Stimulated activated CD8-positive, alpha-beta memory T cell treated with anti-CD3 and anti-CD28 coated beads, Interleukin-12 subunit alpha, Interleukin-12 subunit beta, amount 100 ng/mL, for 4 hours (primary cell): ENCODE results near the gene SCGB3A2.

Experiments
- DNase-seq: peaks from one replicate; pipeline ENCODE4 v3.0.0-alpha.2; 2020; ENCODE audit warnings: low read depth

Gene SCGB3A2

DNA sequence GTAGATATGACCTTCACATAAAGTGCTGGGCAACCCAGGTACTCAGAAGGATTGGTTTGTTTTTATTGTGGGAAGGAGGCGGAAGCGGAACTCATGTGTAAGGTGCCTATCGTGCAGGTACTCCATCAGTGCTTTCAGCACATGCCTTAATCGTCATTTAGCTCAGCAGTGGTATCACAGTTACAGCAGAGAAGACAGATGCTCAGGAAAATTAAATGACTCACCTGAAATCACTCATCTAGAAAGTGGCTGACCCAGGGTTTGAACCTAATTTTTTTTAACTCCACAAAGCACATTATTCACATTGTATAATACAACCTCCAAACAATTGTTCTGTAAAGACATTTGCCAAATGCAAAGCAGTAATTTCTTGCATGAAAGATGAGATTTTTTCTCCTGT lies 25.6 kb downstream of the SCGB3A2 start:
- DNase-seq, result no peak

DNA sequence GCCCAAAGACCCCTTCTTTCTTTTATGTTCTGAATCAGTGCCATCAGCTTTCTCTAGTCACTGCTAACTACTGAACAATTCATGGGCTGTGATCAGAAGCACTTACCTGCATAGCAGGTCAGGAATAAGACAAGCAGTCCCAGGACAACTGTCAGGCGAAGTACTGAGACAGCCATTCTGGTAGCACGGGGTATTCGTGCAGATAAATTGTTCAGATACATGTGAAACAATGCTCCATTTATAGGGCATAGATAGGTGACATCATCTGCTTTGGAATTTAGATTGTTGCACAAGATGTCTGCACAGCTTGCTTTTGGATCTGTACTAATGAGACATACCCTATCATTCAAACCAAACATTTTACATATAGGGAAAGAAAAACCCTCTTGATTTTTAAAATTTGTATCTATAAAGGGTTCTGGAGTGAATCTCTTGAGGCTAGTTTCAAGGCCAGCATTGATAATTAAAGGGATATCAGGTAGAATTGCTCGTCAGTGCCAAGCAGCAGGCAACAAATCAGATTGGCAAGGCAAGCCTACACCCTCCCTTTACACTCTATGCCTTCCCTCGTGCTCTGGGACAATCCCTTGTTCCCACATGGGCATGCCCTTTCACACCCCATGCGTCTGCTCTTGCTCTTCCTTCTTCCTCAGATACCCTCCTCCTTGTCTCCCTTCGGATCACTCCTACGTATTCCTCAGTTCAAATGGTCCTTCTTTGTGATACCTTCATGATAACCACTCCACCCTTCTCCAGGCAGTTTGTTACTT lies 28.0 kb downstream of the SCGB3A2 start, which contains the start of gene C5orf46:
TSS of gene C5orf46 (minus strand) at position 213 of the 770 bp plus-strand sequence. CDS start at position 176, 37 bp downstream.
- DNase-seq, result no peak

DNA sequence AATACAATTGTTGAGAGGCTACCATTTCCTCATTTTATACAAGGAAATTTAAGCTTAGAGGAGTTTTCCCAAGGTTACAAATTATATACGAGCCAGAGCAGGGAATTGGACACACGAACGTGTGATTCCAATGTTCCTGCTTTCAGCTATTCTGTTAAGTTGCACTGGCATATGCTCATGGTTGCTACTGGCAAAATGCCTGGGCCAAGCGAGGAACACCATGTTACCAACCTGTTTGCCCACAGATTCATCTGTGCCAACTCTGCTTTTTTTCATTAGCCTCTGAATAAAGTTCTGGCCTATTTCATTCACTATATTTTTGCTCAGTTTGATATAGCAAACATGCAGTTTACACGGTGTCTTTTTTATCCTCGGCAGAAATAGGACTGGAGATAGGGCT lies 32.9 kb downstream of the SCGB3A2 start:
- no peak for DNase-seq

DNA sequence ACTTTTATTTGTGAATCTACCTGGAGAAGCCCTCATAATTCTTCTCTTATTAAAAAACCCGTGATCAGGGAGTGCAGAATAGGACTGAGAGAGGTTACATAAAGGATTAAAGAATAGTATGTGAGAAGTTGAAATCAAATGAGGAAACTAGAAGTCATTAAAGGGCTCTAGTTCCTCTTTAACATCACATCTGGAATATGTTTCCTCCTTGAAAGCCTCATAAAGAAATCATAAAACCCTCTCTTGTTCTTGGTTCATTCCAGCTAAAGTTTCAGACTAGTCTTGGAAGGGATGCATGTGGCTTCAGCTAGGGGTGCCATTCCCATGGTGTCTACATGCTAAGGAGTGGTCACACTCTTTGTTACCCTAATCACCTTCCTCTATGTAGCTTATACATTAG lies 33.5 kb downstream of the SCGB3A2 start:
- DNase-seq, result no peak

DNA sequence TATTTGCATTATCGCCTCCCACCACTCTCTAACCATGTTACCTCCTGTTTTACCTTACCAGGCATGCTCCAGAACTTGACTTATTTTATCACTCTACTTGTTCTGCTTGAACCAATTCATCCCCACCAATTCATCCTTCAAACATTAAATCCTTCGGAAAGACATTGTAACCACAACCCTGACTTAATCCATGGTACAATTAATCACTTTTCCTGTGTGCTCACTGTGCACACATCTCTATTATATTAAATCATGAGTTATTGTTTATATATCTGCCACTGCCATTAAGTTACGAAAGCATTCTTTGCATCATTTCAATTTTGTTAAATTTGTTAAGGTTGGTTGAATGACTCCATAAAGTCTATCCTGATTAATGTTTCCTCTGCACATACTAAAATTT lies 35.3 kb downstream of the SCGB3A2 start:
- no peak for DNase-seq

DNA sequence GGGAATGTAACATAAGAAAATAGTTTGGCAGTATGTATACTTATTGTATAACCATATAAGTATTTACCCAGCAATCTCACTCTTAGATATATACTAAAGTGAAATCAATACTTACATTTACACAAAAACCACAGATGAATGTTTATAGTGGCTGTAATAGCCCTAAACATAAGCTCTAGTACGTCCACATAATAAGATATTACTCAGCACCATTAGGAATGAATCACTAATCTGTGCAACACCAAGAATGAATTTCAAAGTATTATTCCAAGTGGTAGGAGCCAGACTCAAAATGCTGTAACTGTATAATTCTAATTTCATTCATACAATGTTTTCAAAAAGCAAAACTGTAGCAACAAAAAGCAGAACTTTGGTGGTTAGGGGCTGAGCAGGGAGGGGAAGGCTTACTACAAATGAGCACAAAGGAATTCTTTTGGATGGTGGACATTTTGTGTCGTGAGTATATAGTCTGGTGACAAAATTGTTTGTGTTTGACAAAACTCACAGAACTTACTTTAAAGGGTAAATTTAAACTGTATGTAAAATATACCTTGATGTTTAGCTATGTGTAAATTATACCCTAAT lies 39.7 kb downstream of the SCGB3A2 start:
- DNase-seq, result no peak

DNA sequence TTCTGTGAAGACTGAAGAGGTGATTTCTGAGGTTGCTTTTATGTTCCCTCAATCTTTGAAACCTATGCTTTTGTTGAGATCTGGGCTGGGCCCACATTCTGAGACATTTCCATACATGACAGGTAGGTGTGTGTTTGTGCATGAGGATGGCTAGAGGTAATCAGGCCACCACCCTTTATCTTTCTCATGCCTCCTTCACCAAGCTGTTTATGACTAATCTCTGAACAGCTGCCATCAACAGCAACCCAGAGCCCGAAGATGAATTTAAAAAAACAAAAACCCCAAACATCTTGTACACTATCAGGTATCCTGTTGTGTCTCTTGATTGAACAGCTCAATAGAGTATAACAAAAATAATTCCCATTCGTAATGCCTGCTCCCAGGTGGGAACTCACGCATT lies 40.4 kb downstream of the SCGB3A2 start:
- no peak for DNase-seq

DNA sequence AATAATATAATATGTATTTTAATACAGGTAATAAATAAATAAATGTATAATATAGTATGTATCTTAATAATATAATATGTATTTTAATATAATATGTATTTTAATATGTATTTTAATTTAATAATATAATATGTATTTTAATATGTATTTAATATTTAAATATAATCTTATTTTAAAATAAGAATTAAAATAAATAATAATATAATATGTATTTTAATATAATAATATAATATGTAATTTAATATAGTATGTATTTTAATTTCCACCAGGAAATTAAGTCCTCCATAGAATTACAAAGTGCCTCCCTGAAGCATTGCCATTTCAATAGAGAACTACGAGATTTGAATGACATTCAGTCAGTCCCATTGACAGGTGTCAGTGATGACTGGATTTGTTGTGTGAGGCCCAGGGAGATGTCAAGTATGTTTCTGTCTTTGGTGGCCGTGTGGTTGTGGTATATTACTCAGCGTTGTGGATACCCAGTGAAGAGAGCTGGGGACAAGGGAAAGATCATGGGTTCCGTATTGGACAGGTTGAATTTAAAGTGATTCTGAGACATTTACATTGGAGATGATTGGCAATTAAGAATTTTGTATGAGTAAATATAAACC lies 42.0 kb downstream of the SCGB3A2 start:
- no peak for DNase-seq

DNA sequence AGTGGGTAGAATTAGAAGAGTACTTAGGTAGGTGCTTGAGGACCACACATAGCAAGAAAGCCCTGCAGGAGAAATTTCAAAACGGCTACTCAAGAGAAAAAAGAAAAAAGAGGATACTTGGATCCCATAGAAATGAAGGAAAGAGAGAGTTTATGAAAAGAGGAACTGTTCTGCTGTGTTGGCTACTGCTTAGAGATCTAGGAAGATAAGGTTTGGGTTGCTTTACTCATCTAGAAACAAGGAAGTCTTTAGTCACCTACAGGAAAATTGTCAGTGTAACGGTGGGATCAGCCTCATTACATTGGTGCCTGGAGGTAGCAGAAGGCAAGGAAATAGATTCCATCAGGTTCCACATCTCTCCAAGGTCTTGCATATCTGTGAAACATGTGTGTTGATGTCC lies 42.6 kb downstream of the SCGB3A2 start:
- no peak for DNase-seq

DNA sequence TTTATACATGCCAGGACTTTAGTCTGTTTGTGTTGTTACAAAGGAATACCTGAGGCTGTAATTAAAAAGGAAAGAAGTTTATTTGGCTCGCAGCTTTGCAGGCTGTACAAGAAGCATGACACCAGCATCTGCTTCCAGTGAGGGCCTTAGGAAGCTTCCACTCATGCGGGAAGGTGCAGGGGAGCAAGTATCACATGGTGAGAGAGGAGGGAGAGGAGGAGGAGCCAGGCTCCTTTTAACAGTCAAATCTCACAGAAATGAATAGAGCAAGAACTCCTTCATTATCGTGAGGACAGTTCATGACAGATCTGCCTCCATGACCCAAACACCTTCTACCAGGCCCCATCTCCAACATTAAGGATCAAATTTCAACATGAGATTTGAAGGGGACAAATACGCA lies 46.5 kb downstream of the SCGB3A2 start:
- DNase-seq, result no peak

DNA sequence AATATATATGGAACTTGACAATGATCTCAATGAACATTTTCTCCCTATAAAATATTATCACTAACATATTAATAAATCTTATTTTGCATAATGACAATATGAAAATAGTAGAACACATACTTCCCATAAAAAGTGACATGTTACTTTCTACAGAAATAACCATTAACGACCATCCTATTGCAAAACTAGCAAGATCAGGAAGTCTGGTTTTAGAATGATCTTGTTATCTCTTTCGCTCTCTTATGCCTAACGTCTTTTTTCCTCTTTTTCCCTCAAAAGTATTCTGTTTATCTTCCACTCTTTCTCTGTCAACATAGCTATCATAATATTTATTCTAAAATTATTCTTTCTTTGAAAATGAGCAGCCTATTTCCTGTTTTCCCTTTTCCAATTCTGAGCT lies 49.4 kb downstream of the SCGB3A2 start:
- no peak for DNase-seq

DNA sequence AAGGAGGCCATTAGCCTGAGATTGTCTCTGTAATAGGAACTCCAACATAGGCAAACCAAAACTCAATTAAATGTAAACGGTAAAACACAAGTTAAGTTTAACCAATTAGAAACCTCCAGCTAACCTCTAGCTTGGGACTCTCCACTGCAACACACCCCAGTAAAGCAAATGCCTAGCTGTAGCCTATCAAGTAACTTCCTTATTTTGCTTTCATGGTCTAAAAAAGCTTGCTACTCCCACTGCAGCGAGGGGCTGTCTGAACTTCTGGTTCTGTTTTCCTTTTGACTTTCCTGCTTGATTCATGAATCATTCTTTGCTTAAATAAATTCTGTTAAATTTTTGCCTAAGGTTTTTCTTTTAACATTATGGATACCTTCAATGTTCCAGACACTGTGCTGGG lies 52.3 kb downstream of the SCGB3A2 start:
- no peak for DNase-seq
